Breast epithelium (tissue), 3 donors: ENCODE results near the gene FARP2.

ENCODE experiments used
- CTCF ChIP-seq, 3 donors: fragments of 450-650 bp; IDR thresholded peaks; one replicate each; pipeline ENCODE4 v1.5.1; 2016 to 2017; ENCODE audit warnings: antibody characterized with exemption in 3 of 3, mild to moderate bottlenecking in 3 of 3, moderate library complexity in 3 of 3
- POLR2A ChIP-seq: fragments of 450-650 bp; IDR thresholded peaks from one replicate; pipeline ENCODE4 v1.6.1; 2016; ENCODE audit warnings: antibody characterized with exemption, mild to moderate bottlenecking, moderate library complexity

- TF ChIP-seq POLR2A (no peak), CTCF (IDR thresholded peaks at IDR 0.05) (no peak)
Measured at GRCh38 chr2:241381872-241382271, 25.8 kb downstream of the FARP2 start.
